HepG2 (cell line): ENCODE data around the gene CDCA5. TPM values are rescaled to one million over a fixed set of nuclear protein-coding genes. Genes with fewer than 3 reads are reported as not detected.

Experiments
- ETV6 ChIP-seq: sonication (generic); formaldehyde crosslinking; conservative IDR thresholded peaks from 2 replicates; pipeline ENCODE4 v1.4.0; 2020; ENCODE audit warnings: missing genetic modification reagents
- HNF4G ChIP-seq, 2 experiments: sonication (generic) in 1 of 2; formaldehyde crosslinking in 1 of 2; IDR thresholded peaks; 2 replicates each; pipeline versions ENCODE4 v1.4.0 to v1.6.1; 2011 to 2020; ENCODE audit warnings: borderline replicate concordance in 2 of 2, low read depth in 2 of 2, mild to moderate bottlenecking in 2 of 2, low read length in 1 of 2, missing genetic modification reagents in 1 of 2, moderate library complexity in 1 of 2
- ISX ChIP-seq: sonication (generic); formaldehyde crosslinking; conservative IDR thresholded peaks from 2 replicates; pipeline ENCODE4 v1.5.0; 2020; ENCODE audit warnings: missing genetic modification reagents
- JUN ChIP-seq: sonication (generic); formaldehyde crosslinking; IDR thresholded peaks from 2 replicates; pipeline ENCODE4 v1.4.0; 2020; ENCODE audit warnings: mild to moderate bottlenecking, missing genetic modification reagents
- KDM2A ChIP-seq: sonication (generic); formaldehyde crosslinking; IDR thresholded peaks from 2 replicates; pipeline ENCODE4 v1.4.0; 2020; ENCODE audit warnings: low read depth, missing genetic modification reagents, borderline replicate concordance
- KDM4B ChIP-seq: sonication (generic); formaldehyde crosslinking; IDR thresholded peaks from 2 replicates; pipeline ENCODE4 v1.4.0; 2020; ENCODE audit warnings: missing genetic modification reagents
- LBX2 ChIP-seq: sonication (generic); formaldehyde crosslinking; IDR thresholded peaks from 2 replicates; pipeline ENCODE4 v1.5.0; 2020; ENCODE audit warnings: missing genetic modification reagents, mild to moderate bottlenecking, borderline replicate concordance
- NFYC ChIP-seq: IDR thresholded peaks from 2 replicates; pipeline ENCODE4 v1.6.1; 2016; ENCODE audit warnings: missing genetic modification reagents, missing compliant biosample characterization
- NPAS2 ChIP-seq: sonication (generic); formaldehyde crosslinking; IDR thresholded peaks from 2 replicates; pipeline ENCODE4 v1.8.0; 2022; ENCODE audit warnings: mild to moderate bottlenecking, missing genetic modification reagents, borderline replicate concordance
- RARG ChIP-seq: sonication (generic); formaldehyde crosslinking; IDR thresholded peaks from 2 replicates; pipeline ENCODE4 v1.4.0; 2020; ENCODE audit warnings: low read depth, mild to moderate bottlenecking, missing genetic modification reagents
- RFXANK ChIP-seq: IDR thresholded peaks from 2 replicates; pipeline ENCODE4 v1.6.1; 2016
- SALL1 ChIP-seq: sonication (generic); formaldehyde crosslinking; IDR thresholded peaks from 2 replicates; pipeline ENCODE4 v1.8.0; 2022; ENCODE audit warnings: mild to moderate bottlenecking, missing genetic modification reagents
- SNAI1 ChIP-seq: sonication (generic); formaldehyde crosslinking; IDR thresholded peaks from 2 replicates; pipeline ENCODE4 v1.5.0; 2020; ENCODE audit warnings: mild to moderate bottlenecking, missing genetic modification reagents, borderline replicate concordance
- TBX3 ChIP-seq: fragments of 450-650 bp; IDR thresholded peaks from 2 replicates; pipeline ENCODE4 v1.6.1; 2017; ENCODE audit warnings: antibody characterized with exemption, mild to moderate bottlenecking, inconsistent platforms, borderline replicate concordance
- XRCC5 ChIP-seq: fragments of 200-400 bp; formaldehyde crosslinking; optimal IDR thresholded peaks from 2 replicates; pipeline ENCODE3; 2017; ENCODE audit warnings: mild to moderate bottlenecking, low read length
- ZNF256 ChIP-seq: sonication (generic); formaldehyde crosslinking; conservative IDR thresholded peaks from 2 replicates; pipeline ENCODE4 v1.4.0; 2020; ENCODE audit warnings: missing genetic modification reagents
- ZNF3 ChIP-seq: IDR thresholded peaks from 2 replicates; pipeline ENCODE4 v1.7.0; 2017; ENCODE audit warnings: inconsistent platforms
- ZNF550 ChIP-seq: sonication (generic); formaldehyde crosslinking; IDR thresholded peaks from 2 replicates; pipeline ENCODE4 v1.4.0; 2020; ENCODE audit warnings: mild to moderate bottlenecking, missing genetic modification reagents, borderline replicate concordance
- ZNF766 ChIP-seq: sonication (generic); formaldehyde crosslinking; IDR thresholded peaks from 2 replicates; pipeline ENCODE4 v1.5.0; 2020; ENCODE audit warnings: missing genetic modification reagents, borderline replicate concordance
- ZNF782 ChIP-seq: sonication (generic); formaldehyde crosslinking; IDR thresholded peaks from 2 replicates; pipeline ENCODE4 v1.4.0; 2020; ENCODE audit warnings: missing genetic modification reagents, mild to moderate bottlenecking, borderline replicate concordance
- ZNF816 ChIP-seq: sonication (generic); formaldehyde crosslinking; IDR thresholded peaks from 2 replicates; pipeline ENCODE4 v1.8.0; 2022; ENCODE audit warnings: missing genetic modification reagents, mild to moderate bottlenecking, borderline replicate concordance
- ZNF83 ChIP-seq: sonication (generic); formaldehyde crosslinking; IDR thresholded peaks from 2 replicates; pipeline ENCODE4 v1.4.0; 2020; ENCODE audit warnings: missing genetic modification reagents, mild to moderate bottlenecking, borderline replicate concordance
- polyA plus RNA-seq, 8 experiments: library from polyadenylated mRNA; depleted of rRNA in 3 of 8; stranded (reverse) in 7 of 8; unstranded in 1 of 8; fragments of >200 nt; fragmentation: Illumina TruSeq in 4 of 8; extraction: Trizol in 4 of 8; gene quantifications; 2 replicates each; pipeline versions ENCODE4 v1.2.1 to v1.2.3, GENCODE V29; 2011 to 2016; ENCODE audit warnings: low read depth in 4 of 8, missing spikeins in 1 of 8, mixed read lengths in 1 of 8; ENCODE audit not compliant: insufficient read depth in 1 of 8
- total RNA-seq, 5 experiments: library from RNA; depleted of rRNA; stranded (reverse); fragments of >200 nt; fragmentation: Illumina TruSeq; extraction: Trizol; gene quantifications; 2 replicates each; pipeline ENCODE4 v1.2.3, GENCODE V29; 2016; ENCODE audit warnings: low read depth in 1 of 5
- TF ChIP-seq, protein P1 (sequence below), 2 experiments: fragments of 450-650 bp in 1 of 2; sonication (generic) in 1 of 2; formaldehyde crosslinking; IDR thresholded peaks; 2 replicates each; pipeline versions ENCODE4 v1.5.0 to v1.8.0; 2020 to 2022; ENCODE audit warnings: mild to moderate bottlenecking in 1 of 2, missing genetic modification reagents in 1 of 2
- TF ChIP-seq, protein P2 (sequence below): sonication (generic); formaldehyde crosslinking; IDR thresholded peaks from 2 replicates; pipeline ENCODE4 v1.4.0; 2020; ENCODE audit warnings: mild to moderate bottlenecking, missing genetic modification reagents

CDCA5 gene
- total and polyA plus RNA-seq, 2 of the 13 experiments (the other 11 are each of a cell fraction or from before 2014, with no cell fraction given), result 13.5 to 50.6 TPM

- TF ChIP-seq ZNF816 (CRISPR knock-in tag), result 0 out of 2 replicates have a peak, but pooled peaks have one; percentile 23
- TF ChIP-seq XRCC5, result peak; percentile 59
- TF ChIP-seq ETV6 (CRISPR knock-in tag), result peak; percentile 55; the same call in 1 of the 2 replicates
- TF ChIP-seq ZNF766, result peak; percentile 20; the same call in 1 of the 2 replicates
- TF ChIP-seq KDM4B (CRISPR knock-in tag), result no peak
- no peak for TF ChIP-seq HNF4G (IDR thresholded peaks at IDR 0.05; ENCODE audit: borderline replicate concordance, low read depth, low read length)
- no peak for TF ChIP-seq HNF4G (CRISPR knock-in tag; IDR thresholded peaks at IDR 0.05; ENCODE audit: borderline replicate concordance, low read depth)
- TF ChIP-seq, protein P1, sequence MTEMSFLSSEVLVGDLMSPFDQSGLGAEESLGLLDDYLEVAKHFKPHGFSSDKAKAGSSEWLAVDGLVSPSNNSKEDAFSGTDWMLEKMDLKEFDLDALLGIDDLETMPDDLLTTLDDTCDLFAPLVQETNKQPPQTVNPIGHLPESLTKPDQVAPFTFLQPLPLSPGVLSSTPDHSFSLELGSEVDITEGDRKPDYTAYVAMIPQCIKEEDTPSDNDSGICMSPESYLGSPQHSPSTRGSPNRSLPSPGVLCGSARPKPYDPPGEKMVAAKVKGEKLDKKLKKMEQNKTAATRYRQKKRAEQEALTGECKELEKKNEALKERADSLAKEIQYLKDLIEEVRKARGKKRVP (CRISPR knock-in tag; IDR thresholded peaks at IDR 0.05), result no peak; a peak in 1 of 4 replicates
- peak; percentile 49; the same call in 1 of the 2 replicates for TF ChIP-seq TBX3
- TF ChIP-seq ZNF782 (CRISPR knock-in tag), result no peak; the same call in 1 of the 2 replicates
- TF ChIP-seq ZNF550 (CRISPR knock-in tag), result no peak
- no peak for TF ChIP-seq RFXANK (CRISPR knock-in tag)
- TF ChIP-seq, protein P2, sequence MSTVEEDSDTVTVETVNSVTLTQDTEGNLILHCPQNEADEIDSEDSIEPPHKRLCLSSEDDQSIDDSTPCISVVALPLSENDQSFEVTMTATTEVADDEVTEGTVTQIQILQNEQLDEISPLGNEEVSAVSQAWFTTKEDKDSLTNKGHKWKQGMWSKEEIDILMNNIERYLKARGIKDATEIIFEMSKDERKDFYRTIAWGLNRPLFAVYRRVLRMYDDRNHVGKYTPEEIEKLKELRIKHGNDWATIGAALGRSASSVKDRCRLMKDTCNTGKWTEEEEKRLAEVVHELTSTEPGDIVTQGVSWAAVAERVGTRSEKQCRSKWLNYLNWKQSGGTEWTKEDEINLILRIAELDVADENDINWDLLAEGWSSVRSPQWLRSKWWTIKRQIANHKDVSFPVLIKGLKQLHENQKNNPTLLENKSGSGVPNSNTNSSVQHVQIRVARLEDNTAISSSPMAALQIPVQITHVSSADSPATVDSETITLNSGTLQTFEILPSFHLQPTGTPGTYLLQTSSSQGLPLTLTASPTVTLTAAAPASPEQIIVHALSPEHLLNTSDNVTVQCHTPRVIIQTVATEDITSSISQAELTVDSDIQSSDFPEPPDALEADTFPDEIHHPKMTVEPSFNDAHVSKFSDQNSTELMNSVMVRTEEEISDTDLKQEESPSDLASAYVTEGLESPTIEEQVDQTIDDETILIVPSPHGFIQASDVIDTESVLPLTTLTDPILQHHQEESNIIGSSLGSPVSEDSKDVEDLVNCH (CRISPR knock-in tag), result no peak
- TF ChIP-seq SNAI1, result no peak
- TF ChIP-seq ISX (CRISPR knock-in tag), result no peak
- TF ChIP-seq ZNF3, result no peak
- no peak for TF ChIP-seq RARG (CRISPR knock-in tag)
- peak; percentile 30; the same call in 1 of the 2 replicates for TF ChIP-seq SALL1
- TF ChIP-seq ZNF256 (CRISPR knock-in tag), result no peak
- TF ChIP-seq KDM2A (CRISPR knock-in tag), result peak; percentile 96
- TF ChIP-seq ZNF83 (CRISPR knock-in tag), result no peak
- TF ChIP-seq NFYC (CRISPR knock-in tag), result peak; percentile 50; the same call in 1 of the 2 replicates
- no peak for TF ChIP-seq NPAS2 (CRISPR knock-in tag)
- TF ChIP-seq JUN (CRISPR knock-in tag), result 0 out of 2 replicates have a peak, but pooled peaks have one; percentile 64
- peak; percentile 66; the same call in 1 of the 2 replicates for TF ChIP-seq LBX2
These were observed 42.8 kb downstream of the CDCA5 start, which contains the start of gene SAC3D1 (continued) for GRCh38 chr11:65040847-65041622.
